Pancreas (tissue), 10 donors: ENCODE measurements around the gene RERG. TPM values are rescaled to one million over a fixed set of nuclear protein-coding genes. Genes with fewer than 3 reads are reported as not detected.

ENCODE experiments used
- ATAC-seq, 4 donors: fragments of 200-7000 bp; cut with Tn5 transposase; one replicate each; pipeline versions ENCODE4 v1.8.0 to v1.9.1; 2020; ENCODE audit warnings: mild to moderate bottlenecking in 4 of 4, moderate library complexity in 4 of 4
- DNase-seq, 6 donors: peaks; one replicate each; pipeline ENCODE4 v3.0.0-alpha.2; 2020
- FAIRE-seq: peaks from 2 replicates; lab custom pipeline; 2012; peaks lifted over from hg19 to GRCh38; lab: Jason Lieb, UNC
- H3K27ac ChIP-seq, 4 donors: fragments of 200-600 bp; sonication (generic); 1 replicate in 3 of 4; 2 replicates in 1 of 4; pipeline versions ENCODE4 v1.5.0 to v1.8.0; 2020
- H3K27me3 ChIP-seq, 4 donors: fragments of 200-600 bp; one replicate each; pipeline ENCODE4 v1.8.0; 2021
- H3K36me3 ChIP-seq, 3 donors: fragments of 200-600 bp; sonication (generic) in 1 of 3; one replicate each; pipeline versions ENCODE4 v1.5.0 to v1.8.0; 2020 to 2021
- H3K4me1 ChIP-seq, 3 donors: fragments of 200-600 bp; one replicate each; pipeline ENCODE4 v1.8.0; 2021
- H3K4me3 ChIP-seq, 4 donors: fragments of 200-600 bp; sonication (generic) in 2 of 4; one replicate each; pipeline versions ENCODE4 v1.5.0 to v1.8.0; 2020 to 2021
- H3K9me3 ChIP-seq, 4 donors: fragments of 200-600 bp; one replicate each; pipeline ENCODE4 v1.8.0; 2021
- WGBS, 2 donors: extraction: QIAGEN DNeasy Blood & Tissue Kit; methylation state at CpG; one replicate each; pipeline ENCODE4 v1.1.7; 2013; 5-methylcytosine and 5-hydroxymethylcytosine counted together
- intact Hi-C, 3 donors: fragments of 100-400 bp; cut with DNase I; formaldehyde crosslinking; loops; one replicate each; pipeline versions ENCODE4 v1.11.1 to v1.14.2; 2022
- polyA plus RNA-seq, 2 donors: library from polyadenylated mRNA; stranded (reverse); fragments of 200-250 nt; gene quantifications; one replicate each; pipeline ENCODE4 v1.2.3, GENCODE V29; 2013
- total RNA-seq, 6 donors: library from RNA; stranded (reverse); fragmentation: NEBNext Ultra II Directional in 4 of 6; extraction: Animal tissue kit (Norgen Biotek cat#: 25700) in 4 of 6; gene quantifications; one replicate each; pipeline versions ENCODE4 v1.2.1 to v1.2.4, GENCODE V29; 2021 to 2023
- TF ChIP-seq, protein P1 (sequence below), 4 donors: fragments of 200-600 bp; sonication (generic) in 3 of 4; IDR thresholded peaks; one replicate each; pipeline versions ENCODE4 v1.5.0 to v1.8.0; 2021; ENCODE audit warnings: antibody characterized with exemption in 4 of 4
- donor health status: healthy with polysubstance abuse.
- donor health status: DM: no; HTN: no; CAD: no; lungs with moderate emphysema.
- donor health status: DM: no; HTN: no; CAD: no.
- donor health status: control.
- donor health status: control.
- donor health status: Bipolar disorder and iron deficiency.
- donor health status: DM: yes; HTN: yes; CAD: no.
- donor health status: DM: no; HTN: no; CAD: no.
- donor health status: DM: no; HTN: no; CAD: no.
- donor health status: DM: yes; HTN: yes; CAD: no.

RERG gene
- total and polyA plus RNA-seq, 8 donors, result 2.0 to 10.4 (median 5.5) TPM

GRCh38 chr12:15216036-15216889 lies 5.0 kb downstream of the RERG start:
- H3K9me3 ChIP-seq, result no peaks in the 10 kb centered on the region
- ATAC-seq (no peak), FAIRE-seq (no peak), DNase-seq (no peak)
- no peaks in the 10 kb centered on the region for H3K4me1 ChIP-seq
- H3K27me3 ChIP-seq, result no peaks in the 10 kb centered on the region
- no peaks in the 10 kb centered on the region for H3K36me3 ChIP-seq
- 31 to 44% methylated on average over 5 of the region's 5 CpGs for WGBS, 2 donors
- no peak overlapping the region for H3K4me3 ChIP-seq
- TF ChIP-seq, protein P1, sequence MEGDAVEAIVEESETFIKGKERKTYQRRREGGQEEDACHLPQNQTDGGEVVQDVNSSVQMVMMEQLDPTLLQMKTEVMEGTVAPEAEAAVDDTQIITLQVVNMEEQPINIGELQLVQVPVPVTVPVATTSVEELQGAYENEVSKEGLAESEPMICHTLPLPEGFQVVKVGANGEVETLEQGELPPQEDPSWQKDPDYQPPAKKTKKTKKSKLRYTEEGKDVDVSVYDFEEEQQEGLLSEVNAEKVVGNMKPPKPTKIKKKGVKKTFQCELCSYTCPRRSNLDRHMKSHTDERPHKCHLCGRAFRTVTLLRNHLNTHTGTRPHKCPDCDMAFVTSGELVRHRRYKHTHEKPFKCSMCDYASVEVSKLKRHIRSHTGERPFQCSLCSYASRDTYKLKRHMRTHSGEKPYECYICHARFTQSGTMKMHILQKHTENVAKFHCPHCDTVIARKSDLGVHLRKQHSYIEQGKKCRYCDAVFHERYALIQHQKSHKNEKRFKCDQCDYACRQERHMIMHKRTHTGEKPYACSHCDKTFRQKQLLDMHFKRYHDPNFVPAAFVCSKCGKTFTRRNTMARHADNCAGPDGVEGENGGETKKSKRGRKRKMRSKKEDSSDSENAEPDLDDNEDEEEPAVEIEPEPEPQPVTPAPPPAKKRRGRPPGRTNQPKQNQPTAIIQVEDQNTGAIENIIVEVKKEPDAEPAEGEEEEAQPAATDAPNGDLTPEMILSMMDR (IDR thresholded peaks at IDR 0.05), result no peak
- intact Hi-C loops, result loop anchor here in 1 of 3 donors (10.0 kb wide), 1 partner anchor 71 kb away; no protein-coding TSS in a partner anchor
- H3K27ac ChIP-seq, result no peak overlapping the region

GRCh38 chr12:15214851-15215601 lies 6.2 kb downstream of the RERG start:
- no peaks in the 10 kb centered on the region for H3K4me1 ChIP-seq
- ATAC-seq (no peak), FAIRE-seq (no peak), DNase-seq (no peak)
- no peaks in the 10 kb centered on the region for H3K9me3 ChIP-seq
- intact Hi-C loops, result loop anchor here in 1 of 3 donors (10.0 kb wide), 1 partner anchor 70 kb away; no protein-coding TSS in a partner anchor
- H3K4me3 ChIP-seq, result no peak overlapping the region
- no peaks in the 10 kb centered on the region for H3K27me3 ChIP-seq
- 59 to 71% methylated on average over 6 of the region's 6 CpGs for WGBS, 2 donors
- no peak overlapping the region for H3K27ac ChIP-seq
- TF ChIP-seq, protein P1 (IDR thresholded peaks at IDR 0.05), result no peak
- no peaks in the 10 kb centered on the region for H3K36me3 ChIP-seq

DNA sequence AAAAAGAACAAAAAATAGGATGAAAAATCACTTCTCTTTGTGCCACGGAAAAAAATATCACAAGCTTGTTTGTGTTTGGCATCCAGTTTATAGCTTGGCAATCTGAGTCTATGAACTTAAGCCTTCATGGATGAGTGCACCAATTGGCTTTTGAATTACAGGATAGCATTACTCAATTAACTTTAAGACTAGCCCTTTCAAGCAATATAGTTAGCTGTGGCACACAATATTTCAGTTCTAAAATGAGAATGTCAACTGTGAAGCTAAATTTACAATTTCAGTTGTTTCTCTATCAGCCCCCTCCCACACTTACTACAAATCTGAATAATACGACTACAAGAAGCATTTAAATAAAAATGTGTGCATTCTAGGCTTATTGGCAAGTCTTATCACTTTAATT lies 8.3 kb downstream of the RERG start:
- TF ChIP-seq, protein P1 (IDR thresholded peaks at IDR 0.05), result no peak
- DNase-seq (no peak), FAIRE-seq (no peak), ATAC-seq (no peak)
- Histone ChIP-seq H3K27me3 (no peaks in the 10 kb centered on the region), H3K4me3 (no peak overlapping the region), H3K4me1 (no peaks in the 10 kb centered on the region), H3K27ac (no peak overlapping the region), H3K9me3 (no peaks in the 10 kb centered on the region), H3K36me3 (no peaks in the 10 kb centered on the region)
- 66 to 77% methylated on average over 2 of the region's 2 CpGs for WGBS, 2 donors
- intact Hi-C loops, result loop anchor here in 1 of 3 donors (10.0 kb wide), 1 partner anchor 68 kb away; no protein-coding TSS in a partner anchor

GRCh38 chr12:15209782-15210181 lies 11.4 kb downstream of the RERG start:
- FAIRE-seq, result no peak
- Histone ChIP-seq H3K36me3 (no peaks in the 10 kb centered on the region), H3K4me3 (no peak overlapping the region), H3K27ac (no peak overlapping the region), H3K9me3 (no peaks in the 10 kb centered on the region), H3K4me1 (no peaks in the 10 kb centered on the region), H3K27me3 (no peaks in the 10 kb centered on the region)
- TF ChIP-seq, protein P1 (IDR thresholded peaks at IDR 0.05), result no peak
- no peak for DNase-seq
- WGBS, 2 donors, result 69 to 81% methylated on average over 1 of the region's 1 CpG
- peak in 1 of 4 donors; percentile 57 for ATAC-seq
- intact Hi-C loops, result loop anchor here in 1 of 3 donors (10.0 kb wide), 1 partner anchor 65 kb away; no protein-coding TSS in a partner anchor
